ENCODE results near the gene ARHGAP26. TPM values are rescaled to one million over a fixed set of nuclear protein-coding genes. Genes with fewer than 3 reads are reported as not detected.

The ARHGAP26 gene
- polyA plus RNA-seq, 1 donor from 2014 or later, result 0.83 TPM

GRCh38 chr5:142828797-142829535 lies 58.8 kb downstream of the ARHGAP26 start:
- Histone ChIP-seq H3K27ac (ENCODE audit: low read length) (no peak overlapping the region), H3K9me3 (ENCODE audit: low read length) (no peaks in the 10 kb centered on the region), H4K20me1 (ENCODE audit: insufficient read depth) (no peaks in the 10 kb centered on the region), H2AFZ (ENCODE audit: low read depth, low read length) (no peak overlapping the region), H3K4me3 (ENCODE audit: low read length) (no peak overlapping the region), H3K36me3 (ENCODE audit: insufficient read depth, low read length) (no peaks in the 10 kb centered on the region), H3K9me2 (ENCODE audit: insufficient read depth, low read length) (no peaks in the 10 kb centered on the region), H3K9ac (ENCODE audit: low read length) (no peak overlapping the region), H3K27me3 (ENCODE audit: insufficient read depth, low read depth, low read length) (no peaks in the 10 kb centered on the region), H3K4me2 (ENCODE audit: low read length) (no peak overlapping the region), H3K79me2 (replicated peaks; ENCODE audit: insufficient read depth, low read length) (no peaks in the 10 kb centered on the region), H3F3A (ENCODE audit: insufficient read depth, low read length, poor library complexity, severe bottlenecking) (no peaks in the 10 kb centered on the region)
- TF ChIP-seq REST (IDR thresholded peaks at IDR 0.05; ENCODE audit: borderline replicate concordance) (no peak), CTCF (IDR thresholded peaks at IDR 0.05; ENCODE audit: poor library complexity, severe bottlenecking) (no peak)

GRCh38 chr5:142829801-142830220 lies 59.6 kb downstream of the ARHGAP26 start:
- TF ChIP-seq SMC3 (conservative IDR thresholded peaks at IDR 0.05; ENCODE audit: poor library complexity) (no peak), EZH2 (IDR thresholded peaks at IDR 0.05; ENCODE audit: borderline replicate concordance, insufficient read depth, low read length, poor library complexity, severe bottlenecking) (no peak), POLR2AphosphoS5 (IDR thresholded peaks at IDR 0.05) (no peak), REST (IDR thresholded peaks at IDR 0.05; ENCODE audit: borderline replicate concordance) (no peak), RAD21 (conservative IDR thresholded peaks at IDR 0.05) (no peak), EP300 (conservative IDR thresholded peaks at IDR 0.05; ENCODE audit: poor library complexity, severe bottlenecking) (no peak), MXI1 (conservative IDR thresholded peaks at IDR 0.05; ENCODE audit: poor library complexity, severe bottlenecking) (no peak), TAF1 (IDR thresholded peaks at IDR 0.05; ENCODE audit: low read depth) (no peak), CTCF (IDR thresholded peaks at IDR 0.05; ENCODE audit: poor library complexity, severe bottlenecking) (no peak)
- Histone ChIP-seq H3K9ac (ENCODE audit: low read length) (no peak overlapping the region), H3K79me2 (replicated peaks; ENCODE audit: insufficient read depth, low read length) (no peaks in the 10 kb centered on the region), H3K4me2 (ENCODE audit: low read length) (no peak overlapping the region), H4K20me1 (ENCODE audit: insufficient read depth) (no peaks in the 10 kb centered on the region), H3K27me3 (ENCODE audit: insufficient read depth, low read depth, low read length) (no peaks in the 10 kb centered on the region), H3K9me3 (ENCODE audit: low read length) (no peaks in the 10 kb centered on the region), H3F3A (ENCODE audit: insufficient read depth, low read length, poor library complexity, severe bottlenecking) (no peaks in the 10 kb centered on the region), H2AFZ (ENCODE audit: low read depth, low read length) (no peak overlapping the region), H3K27ac (ENCODE audit: low read length) (no peak overlapping the region), H3K36me3 (ENCODE audit: insufficient read depth, low read length) (no peaks in the 10 kb centered on the region), H3K4me3 (ENCODE audit: low read length) (no peak overlapping the region), H3K9me2 (ENCODE audit: insufficient read depth, low read length) (no peaks in the 10 kb centered on the region)
